Stromal cell of bone marrow (primary cell): ENCODE results near the gene PCDH7.

Experiments
- DNase-seq: peaks from one replicate; pipeline ENCODE4 v3.0.0-alpha.2; 2012; ENCODE audit warnings: low read depth

The PCDH7 gene, protein sequence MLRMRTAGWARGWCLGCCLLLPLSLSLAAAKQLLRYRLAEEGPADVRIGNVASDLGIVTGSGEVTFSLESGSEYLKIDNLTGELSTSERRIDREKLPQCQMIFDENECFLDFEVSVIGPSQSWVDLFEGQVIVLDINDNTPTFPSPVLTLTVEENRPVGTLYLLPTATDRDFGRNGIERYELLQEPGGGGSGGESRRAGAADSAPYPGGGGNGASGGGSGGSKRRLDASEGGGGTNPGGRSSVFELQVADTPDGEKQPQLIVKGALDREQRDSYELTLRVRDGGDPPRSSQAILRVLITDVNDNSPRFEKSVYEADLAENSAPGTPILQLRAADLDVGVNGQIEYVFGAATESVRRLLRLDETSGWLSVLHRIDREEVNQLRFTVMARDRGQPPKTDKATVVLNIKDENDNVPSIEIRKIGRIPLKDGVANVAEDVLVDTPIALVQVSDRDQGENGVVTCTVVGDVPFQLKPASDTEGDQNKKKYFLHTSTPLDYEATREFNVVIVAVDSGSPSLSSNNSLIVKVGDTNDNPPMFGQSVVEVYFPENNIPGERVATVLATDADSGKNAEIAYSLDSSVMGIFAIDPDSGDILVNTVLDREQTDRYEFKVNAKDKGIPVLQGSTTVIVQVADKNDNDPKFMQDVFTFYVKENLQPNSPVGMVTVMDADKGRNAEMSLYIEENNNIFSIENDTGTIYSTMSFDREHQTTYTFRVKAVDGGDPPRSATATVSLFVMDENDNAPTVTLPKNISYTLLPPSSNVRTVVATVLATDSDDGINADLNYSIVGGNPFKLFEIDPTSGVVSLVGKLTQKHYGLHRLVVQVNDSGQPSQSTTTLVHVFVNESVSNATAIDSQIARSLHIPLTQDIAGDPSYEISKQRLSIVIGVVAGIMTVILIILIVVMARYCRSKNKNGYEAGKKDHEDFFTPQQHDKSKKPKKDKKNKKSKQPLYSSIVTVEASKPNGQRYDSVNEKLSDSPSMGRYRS (N-terminal part only)

DNA sequence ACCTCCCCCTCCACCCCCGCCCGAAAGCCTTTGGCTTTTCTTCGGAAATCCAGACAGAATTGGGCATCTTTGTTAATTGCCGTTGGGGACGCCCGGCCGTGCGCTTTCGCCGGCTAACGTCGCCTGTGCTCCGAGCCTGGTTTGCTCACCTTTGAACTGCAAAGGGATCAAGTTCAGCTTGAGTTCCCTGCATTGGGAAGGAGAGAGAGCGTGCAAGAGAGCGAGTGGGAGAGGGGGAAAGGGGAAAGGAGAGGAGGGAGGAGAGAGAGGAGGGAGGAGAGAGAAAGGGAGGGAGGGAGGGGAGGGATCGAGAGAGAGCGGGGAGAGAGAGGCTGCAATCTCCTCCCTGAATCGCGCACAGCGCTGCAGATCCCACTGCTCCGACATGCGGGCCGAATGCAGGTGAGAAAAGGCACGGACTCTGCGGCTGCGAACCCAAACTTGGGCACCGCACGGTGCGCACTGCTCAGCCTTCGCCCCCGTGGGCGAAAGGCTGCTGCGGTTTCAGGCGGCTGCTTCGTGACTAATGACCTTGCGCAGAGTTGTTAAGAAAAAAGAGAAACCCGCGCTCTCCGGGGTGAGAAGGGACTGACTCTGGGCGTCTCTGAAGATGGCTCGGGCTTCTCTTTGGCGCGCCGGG lies at the start of gene PCDH7:
PCDH7 (plus strand) TSS at position 349 of the 640 bp plus-strand sequence. CDS start 1,054 bp downstream, outside the sequence.
- DNase-seq: no peak

DNA sequence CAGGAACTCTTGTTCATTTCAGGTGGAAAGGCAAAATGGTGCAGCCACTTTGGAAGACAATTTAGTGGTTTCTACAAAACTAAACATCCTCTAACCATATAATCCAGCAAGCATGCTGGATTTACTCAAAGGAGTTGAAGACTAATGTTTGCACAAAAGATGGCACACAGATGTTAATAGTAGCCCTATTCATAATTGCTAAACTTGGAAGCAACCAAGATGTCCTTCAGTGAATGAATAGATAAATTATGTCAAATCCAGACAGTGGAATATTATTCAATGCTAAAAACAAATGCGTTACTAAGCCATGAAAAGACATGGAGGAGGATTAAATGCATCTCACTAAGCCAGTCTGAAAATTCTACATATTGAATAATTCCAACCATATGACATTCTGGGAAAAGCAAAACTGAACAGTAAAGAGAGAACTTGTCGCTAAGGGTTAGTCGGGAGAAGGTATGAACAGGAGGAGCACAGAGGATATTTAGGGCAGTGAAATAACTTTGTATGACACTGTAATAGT lies 48.2 kb upstream of the PCDH7 start:
- DNase-seq: no peak

DNA sequence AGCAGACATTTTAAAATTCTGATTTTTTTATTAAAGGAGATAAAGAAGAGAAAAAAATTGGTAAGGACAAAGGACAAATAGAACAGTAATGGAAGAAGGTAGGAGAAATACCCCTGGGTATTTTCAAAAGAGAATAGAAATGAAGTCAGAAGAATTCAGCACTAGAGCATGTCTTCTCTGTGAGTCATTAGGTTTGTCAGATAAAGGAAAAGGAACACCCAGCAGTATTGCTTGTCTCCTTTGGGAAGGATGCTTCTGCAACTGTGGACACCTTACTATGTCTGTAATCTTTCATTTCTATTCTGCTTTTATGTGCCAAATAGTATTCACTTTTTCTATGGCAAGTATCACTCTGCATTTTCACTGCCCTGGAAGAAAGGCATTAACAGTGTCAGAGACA lies 24.0 kb upstream of the PCDH7 start:
- no peak for DNase-seq

DNA sequence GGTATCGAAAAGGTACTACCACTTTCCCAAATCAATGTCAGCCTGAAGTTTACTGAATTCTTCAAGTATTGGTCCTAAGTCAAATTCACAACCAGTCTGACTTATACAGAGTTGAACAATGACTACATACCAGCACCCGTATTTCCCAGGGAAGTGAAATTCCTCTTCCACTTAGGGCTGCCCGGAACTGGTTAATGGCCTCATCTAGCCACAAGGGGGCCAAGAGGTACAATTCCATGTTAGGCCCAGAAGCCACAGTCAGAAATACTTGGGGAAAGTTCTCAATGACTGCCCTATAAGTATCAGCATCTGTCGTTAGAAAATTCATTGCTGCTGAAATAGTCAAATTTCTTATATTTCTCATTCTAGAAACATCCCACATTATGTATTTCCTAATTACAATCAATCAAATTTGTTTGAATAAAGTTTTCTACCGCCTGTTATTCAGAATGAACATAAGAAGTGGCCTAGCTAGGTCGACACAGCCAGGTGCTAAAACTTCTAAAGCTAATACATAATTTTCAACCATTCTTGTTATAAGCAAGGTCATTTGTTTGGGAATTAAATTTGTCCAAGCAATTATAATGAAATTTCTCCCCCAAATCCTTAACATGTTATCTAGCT lies 5.6 kb upstream of the PCDH7 start:
- DNase-seq: no peak

DNA sequence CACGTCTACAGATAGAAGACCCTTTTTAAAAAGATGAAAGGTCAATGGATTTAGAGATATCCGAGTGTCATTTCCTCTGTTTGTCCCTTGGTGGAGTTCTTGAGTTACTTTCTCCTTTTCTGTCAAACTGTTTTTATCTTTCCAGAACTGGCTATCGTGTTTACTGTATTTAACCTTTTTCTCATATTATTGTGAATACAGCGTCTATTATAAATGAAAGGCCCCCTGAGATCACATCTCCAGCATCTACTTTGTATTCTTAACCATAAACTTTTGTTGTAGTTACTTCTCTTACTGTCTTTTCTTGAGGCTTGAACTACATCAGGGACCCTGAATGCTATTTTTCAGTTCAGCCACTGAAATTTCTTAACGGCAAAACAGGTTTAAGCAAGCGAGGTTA lies 4.0 kb upstream of the PCDH7 start:
- DNase-seq: no peak

DNA sequence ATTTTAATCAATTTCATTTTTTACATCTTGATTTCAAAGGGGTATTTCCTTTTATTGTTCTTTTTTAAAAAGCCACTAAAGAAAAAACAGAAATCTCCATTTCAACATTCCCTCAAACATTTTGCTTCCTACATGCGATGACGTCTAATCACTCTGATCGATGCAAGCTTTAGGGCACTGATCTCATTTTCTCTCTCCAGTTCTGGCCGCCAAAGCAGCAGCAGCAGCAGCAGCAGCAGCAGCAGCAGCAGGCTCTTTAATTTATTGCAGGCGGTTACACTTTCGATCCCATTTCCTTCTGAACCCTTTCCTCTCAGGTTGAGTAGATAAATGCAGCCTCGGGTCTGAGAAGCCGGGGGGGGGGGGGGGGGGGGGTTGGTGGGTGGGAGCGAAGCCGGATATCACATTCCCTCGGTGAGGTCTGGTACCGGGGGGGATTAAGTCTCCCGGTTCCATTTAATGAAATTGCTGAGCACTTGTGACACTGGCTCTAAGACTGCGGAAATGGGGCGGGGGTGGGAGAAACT lies 3.4 kb upstream of the PCDH7 start:
- no peak for DNase-seq

DNA sequence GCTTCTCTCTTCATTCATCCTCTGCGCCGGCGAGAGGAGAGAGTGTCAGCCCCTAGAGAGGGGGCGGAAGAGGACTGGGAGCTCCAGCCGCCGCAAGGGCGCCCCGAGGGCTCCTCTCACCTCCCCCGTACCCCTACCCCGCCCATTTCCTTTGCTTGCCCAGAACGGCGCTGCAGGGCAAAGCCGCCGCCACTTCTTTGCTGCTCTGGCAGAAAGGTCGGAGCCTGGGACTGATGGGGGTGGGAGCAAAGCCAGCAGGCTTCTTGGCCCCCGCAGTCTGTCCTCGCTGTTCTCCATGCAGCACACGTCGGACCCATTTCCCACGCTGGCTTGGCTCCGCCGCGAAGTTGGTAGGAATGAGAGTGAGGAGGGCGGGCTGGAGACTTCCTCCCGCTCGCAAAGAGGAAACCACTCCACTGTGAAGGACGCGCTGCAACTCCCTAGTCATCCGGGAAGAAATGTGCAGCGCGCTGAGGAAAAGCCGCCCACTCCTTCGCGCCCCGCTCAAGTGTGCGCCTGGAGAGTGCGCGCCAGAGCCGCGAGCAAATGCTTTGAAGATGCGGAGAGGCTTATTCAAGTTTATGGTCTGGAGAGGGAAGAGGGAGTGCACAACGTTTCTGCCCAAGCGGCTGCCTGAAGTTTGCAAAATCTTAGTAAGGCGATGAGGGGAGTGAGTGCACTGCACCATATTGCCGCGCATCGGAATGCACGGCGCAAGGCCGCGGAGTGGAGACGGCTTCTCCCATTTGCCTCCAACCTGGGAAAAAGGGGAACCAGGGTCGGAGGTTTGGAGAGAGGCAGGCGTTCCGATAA lies 2.8 kb upstream of the PCDH7 start:
- DNase-seq: no peak

DNA sequence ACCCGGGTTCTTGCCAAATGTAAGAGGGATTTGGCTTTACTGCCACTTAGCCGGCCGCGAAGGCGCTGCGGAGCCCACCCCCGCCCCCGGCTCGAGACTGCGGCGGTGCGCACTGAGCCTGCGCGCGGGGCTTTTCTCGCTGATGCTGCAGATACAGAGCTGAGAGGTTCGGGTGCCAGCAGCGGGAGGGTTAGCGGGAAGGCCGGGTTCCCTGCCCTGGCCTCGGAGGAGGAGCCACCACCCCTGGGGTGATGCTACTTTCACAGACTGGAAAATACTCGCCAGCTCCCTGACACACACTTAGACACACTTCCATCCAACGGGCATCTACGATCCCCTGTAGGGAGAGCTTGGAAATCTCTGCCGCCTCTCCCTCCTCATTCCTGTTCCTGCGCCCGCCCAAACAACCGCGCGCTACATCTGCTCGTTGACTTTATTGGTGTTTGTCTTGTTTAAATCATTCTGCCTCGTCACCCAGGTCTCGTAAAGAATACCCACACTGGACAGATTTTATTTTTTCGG lies 2.1 kb upstream of the PCDH7 start:
- no peak for DNase-seq

DNA sequence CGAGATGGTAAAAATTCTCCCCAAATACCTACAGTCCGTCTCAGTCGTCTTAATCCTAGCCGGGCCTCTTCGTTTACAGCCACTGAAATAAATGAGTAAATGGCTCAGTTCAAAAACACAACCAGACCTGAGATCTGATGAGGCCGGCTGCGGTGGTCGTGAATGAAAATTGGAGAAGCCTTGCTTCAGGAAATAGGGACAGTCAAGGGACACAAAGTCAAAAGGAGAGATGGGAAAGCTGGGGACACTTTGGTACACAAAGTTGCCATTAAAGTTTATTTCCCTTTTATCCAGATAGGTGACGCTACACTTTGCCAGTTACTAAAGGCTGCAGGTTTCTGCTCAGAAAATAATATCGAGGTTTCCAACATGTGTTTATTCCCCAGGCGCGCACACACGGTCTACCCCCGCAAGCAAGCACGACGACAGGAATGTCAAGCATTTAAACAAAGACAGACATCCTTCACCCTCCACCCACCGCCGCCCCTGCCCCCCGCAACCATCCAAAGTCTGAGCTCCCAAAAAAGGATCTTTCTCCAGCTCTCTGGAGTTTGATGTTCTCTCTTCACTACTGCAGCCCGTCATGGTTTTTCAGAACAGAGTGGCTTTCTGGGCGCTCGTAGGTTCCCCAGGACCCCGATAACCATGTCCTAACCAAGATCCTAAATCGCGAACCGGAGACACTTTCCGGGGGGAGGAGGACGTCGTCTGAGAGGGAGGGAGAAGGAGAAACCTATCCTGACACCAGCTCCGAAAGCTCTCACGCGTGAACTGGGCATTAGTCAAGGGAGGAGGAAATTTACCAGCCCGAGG lies 1.3 kb upstream of the PCDH7 start:
- DNase-seq: no peak

DNA sequence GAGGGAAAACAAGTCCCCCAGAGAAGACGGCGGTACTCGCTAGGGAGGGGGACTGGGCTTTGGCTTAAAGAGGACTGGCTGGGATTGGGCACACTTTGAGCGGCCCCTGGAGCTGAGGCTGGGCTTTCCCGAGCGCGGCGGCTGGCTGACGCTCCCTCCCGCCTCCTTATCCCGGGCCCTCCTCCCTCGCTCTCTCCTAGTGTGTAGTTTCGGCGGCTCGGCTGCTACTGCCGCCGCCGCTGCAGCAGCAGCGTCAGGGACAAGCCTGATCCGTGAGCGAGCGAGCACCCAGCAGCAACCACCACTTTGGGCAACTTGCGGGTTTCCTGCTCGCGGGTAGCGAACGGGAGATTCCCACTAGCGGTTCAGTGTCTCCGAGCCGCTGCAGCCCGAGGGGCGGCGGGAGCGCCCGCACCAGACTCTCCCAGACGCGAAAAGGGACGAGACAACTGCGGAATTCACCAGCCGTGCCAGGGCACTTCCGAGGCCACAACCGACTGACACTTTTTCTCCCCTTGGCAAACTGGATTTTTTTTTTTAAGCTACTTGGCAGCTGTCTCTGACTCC lies 632 bp upstream of the PCDH7 start:
- DNase-seq: no peak

DNA sequence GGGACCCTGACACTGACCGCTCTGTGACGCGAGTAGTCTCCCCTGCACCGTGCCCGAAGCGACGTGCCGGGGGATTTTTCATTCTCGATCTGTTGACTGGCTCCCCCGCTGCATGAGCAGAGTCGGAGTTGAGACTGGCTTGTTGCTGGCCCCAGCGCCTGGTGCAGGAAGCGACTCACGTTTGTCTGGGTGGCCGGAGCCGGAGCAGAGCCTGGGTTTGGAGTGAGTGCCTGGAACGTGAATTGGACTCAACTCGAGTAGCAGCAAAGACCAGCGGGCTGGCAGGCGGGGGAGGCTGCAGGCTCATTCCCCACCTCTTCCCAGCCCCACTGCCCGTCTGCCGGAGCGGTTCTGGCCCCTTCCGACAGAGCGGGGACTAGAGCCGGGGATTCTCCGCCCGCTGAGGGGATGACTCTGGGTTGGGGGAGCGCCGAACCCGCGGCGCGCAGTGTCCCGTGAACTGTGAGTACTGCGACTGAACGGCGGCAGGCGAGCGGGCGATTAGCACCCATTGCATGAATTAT lies 554 bp downstream of the PCDH7 start:
- DNase-seq: no peak

DNA sequence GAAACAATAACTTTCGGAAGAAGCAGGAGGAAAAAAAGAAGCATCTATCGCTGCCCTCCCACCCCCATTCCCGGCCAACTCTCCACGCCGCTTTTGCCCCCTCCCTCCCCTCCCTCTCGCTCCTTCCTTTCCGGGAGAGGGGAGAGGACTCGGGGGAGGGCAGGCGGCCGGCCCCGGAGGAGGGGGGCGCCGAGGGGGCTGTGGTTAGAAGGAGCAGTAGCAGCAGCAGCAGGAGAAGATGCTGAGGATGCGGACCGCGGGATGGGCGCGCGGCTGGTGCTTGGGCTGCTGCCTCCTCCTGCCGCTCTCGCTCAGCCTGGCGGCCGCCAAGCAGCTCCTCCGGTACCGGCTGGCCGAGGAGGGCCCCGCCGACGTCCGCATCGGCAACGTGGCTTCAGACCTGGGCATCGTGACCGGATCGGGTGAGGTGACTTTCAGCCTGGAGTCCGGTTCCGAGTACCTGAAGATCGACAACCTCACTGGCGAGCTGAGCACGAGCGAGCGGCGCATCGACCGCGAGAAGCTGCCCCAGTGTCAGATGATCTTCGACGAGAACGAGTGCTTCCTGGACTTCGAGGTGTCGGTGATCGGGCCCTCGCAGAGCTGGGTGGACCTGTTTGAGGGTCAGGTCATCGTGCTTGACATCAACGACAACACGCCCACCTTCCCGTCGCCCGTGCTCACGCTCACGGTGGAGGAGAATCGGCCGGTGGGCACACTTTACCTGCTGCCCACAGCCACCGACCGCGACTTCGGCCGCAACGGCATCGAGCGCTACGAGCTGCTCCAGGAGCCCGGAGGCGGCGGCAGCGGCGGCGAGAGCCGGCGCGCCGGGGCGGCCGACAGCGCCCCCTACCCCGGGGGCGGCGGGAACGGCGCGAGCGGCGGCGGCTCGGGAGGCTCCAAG lies 1.3 kb downstream of the PCDH7 start:
- DNase-seq: no peak

DNA sequence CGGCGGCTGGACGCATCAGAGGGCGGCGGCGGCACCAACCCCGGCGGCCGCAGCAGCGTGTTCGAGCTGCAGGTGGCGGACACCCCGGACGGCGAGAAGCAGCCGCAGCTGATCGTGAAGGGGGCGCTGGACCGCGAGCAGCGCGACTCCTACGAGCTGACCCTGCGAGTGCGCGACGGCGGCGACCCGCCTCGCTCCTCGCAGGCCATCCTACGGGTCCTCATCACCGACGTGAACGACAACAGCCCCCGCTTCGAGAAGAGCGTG lies 1.9 kb downstream of the PCDH7 start:
- DNase-seq: no peak

DNA sequence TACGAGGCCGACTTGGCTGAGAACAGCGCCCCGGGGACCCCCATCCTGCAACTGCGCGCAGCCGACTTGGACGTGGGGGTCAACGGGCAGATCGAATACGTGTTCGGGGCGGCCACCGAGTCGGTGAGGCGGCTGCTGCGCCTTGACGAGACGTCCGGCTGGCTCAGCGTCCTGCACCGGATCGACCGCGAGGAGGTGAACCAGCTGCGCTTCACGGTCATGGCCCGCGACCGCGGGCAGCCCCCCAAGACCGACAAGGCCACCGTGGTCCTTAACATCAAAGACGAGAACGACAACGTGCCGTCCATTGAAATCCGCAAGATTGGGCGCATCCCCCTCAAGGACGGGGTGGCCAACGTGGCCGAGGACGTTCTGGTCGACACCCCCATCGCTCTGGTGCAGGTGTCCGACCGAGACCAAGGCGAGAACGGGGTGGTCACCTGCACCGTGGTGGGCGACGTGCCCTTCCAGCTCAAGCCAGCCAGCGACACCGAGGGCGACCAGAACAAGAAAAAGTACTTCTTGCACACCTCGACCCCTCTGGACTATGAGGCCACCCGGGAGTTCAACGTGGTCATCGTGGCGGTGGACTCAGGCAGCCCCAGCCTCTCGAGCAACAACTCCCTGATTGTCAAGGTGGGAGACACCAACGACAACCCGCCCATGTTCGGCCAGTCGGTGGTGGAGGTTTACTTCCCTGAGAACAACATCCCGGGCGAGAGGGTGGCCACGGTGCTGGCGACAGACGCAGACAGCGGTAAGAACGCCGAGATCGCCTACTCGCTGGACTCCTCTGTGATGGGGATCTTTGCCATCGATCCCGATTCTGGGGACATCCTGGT lies 2.4 kb downstream of the PCDH7 start:
- DNase-seq: no peak

DNA sequence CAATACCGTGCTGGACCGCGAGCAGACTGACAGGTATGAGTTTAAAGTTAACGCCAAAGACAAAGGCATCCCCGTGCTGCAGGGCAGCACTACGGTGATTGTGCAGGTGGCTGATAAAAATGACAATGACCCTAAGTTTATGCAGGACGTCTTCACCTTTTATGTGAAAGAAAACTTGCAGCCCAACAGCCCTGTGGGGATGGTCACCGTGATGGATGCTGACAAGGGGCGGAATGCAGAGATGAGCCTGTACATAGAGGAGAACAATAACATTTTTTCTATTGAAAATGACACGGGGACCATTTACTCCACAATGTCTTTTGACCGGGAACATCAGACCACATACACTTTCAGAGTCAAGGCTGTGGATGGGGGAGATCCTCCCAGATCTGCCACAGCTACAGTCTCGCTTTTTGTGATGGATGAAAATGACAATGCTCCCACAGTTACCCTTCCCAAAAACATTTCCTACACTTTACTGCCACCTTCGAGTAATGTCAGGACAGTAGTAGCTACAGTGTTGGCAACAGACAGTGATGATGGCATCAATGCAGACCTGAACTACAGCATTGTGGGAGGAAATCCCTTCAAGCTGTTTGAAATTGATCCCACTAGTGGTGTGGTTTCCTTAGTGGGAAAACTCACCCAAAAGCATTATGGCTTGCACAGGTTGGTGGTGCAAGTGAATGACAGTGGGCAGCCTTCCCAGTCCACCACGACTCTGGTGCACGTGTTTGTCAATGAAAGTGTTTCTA lies 3.2 kb downstream of the PCDH7 start:
- no peak for DNase-seq

DNA sequence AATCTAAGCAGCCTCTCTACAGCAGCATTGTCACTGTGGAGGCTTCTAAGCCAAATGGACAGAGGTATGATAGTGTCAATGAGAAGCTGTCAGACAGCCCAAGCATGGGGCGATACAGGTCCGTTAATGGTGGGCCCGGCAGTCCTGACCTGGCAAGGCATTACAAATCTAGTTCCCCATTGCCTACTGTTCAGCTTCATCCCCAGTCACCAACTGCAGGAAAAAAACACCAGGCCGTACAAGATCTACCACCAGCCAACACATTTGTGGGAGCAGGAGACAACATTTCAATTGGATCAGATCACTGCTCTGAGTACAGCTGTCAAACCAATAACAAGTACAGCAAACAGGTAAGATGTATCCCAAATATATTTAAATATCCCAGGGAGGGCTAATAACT lies 4.1 kb downstream of the PCDH7 start:
- no peak for DNase-seq
